H1 (cell line): Measurements from ENCODE around the gene ZFYVE1. TPM values are rescaled to one million over a fixed set of nuclear protein-coding genes. Genes with fewer than 3 reads are reported as not detected.

Experiments
- CTCF ChIA-PET: fragments of 300-600 bp; sonication (Branson Sonifier 250); formaldehyde crosslinking; loops from one replicate; lab custom pipeline; 2021; ENCODE audit not compliant: partially characterized antibody; lab: Charles Lee
- POLR2A ChIA-PET: fragments of 300-600 bp; sonication (Branson Sonifier 250); formaldehyde crosslinking; loops from one replicate; lab custom pipeline; 2021; ENCODE audit warnings: inconsistent platforms; ENCODE audit not compliant: partially characterized antibody; lab: Charles Lee
- DNase-seq, 2 experiments: peaks; one replicate each; pipeline versions ENCODE4 v3.0.0 to v3.0.0-alpha.2; 2010 to 2022; ENCODE audit warnings: low spot score in 2 of 2, low read depth in 1 of 2, mixed read lengths in 1 of 2
- FAIRE-seq: peaks from 2 replicates; lab custom pipeline; 2011; peaks lifted over from hg19 to GRCh38; lab: Jason Lieb, UNC
- H2AFZ ChIP-seq: 2 replicates; pipeline ENCODE4 v1.8.1; 2012; ENCODE audit warnings: low read length, inconsistent platforms
- H2AK5ac ChIP-seq: 2 replicates; pipeline ENCODE4 v1.6.1; 2013; ENCODE audit warnings: low read depth, low read length
- H2BK120ac ChIP-seq: replicated peaks from 2 replicates; pipeline ENCODE3; 2013; ENCODE audit warnings: low read depth, low read length, inconsistent platforms
- H2BK12ac ChIP-seq: 2 replicates; pipeline ENCODE4 v1.6.1; 2013; ENCODE audit warnings: low read depth, low read length
- H2BK15ac ChIP-seq: 2 replicates; pipeline ENCODE4 v1.6.1; 2013; ENCODE audit warnings: low read length
- H2BK20ac ChIP-seq: 2 replicates; pipeline ENCODE4 v1.6.1; 2013; ENCODE audit warnings: low read length
- H2BK5ac ChIP-seq: 2 replicates; pipeline ENCODE4 v1.6.1; 2013; ENCODE audit warnings: low read depth, low read length
- H3K14ac ChIP-seq: 2 replicates; pipeline ENCODE4 v1.6.1; 2013; ENCODE audit warnings: inconsistent platforms; ENCODE audit not compliant: insufficient read length
- H3K18ac ChIP-seq: 2 replicates; pipeline ENCODE4 v1.6.1; 2013; ENCODE audit warnings: low read length; ENCODE audit errors: extremely low read depth
- H3K23ac ChIP-seq: 2 replicates; pipeline ENCODE4 v1.6.1; 2013; ENCODE audit warnings: inconsistent platforms; ENCODE audit not compliant: insufficient read length
- H3K23me2 ChIP-seq: 2 replicates; pipeline ENCODE4 v1.6.1; 2013; ENCODE audit warnings: low read depth, low read length
- H3K27ac ChIP-seq: 2 replicates; pipeline ENCODE4 v1.6.1; 2011; ENCODE audit warnings: low read depth, low read length, inconsistent platforms
- H3K27me3 ChIP-seq, 4 experiments: replicated peaks in 1 of 4; 1 replicate in 1 of 4; 2 replicates in 3 of 4; pipeline versions ENCODE4 v1.6.1 to v1.8.1; 2011 to 2013; ENCODE audit warnings: low read length in 3 of 4, mild to moderate bottlenecking in 3 of 4, inconsistent platforms in 2 of 4, mixed read lengths in 2 of 4, moderate library complexity in 1 of 4; ENCODE audit not compliant: control insufficient read depth in 3 of 4, insufficient read depth in 3 of 4; ENCODE audit errors: extremely low read depth in 1 of 4
- H3K36me3 ChIP-seq, 4 experiments: 2 replicates each; pipeline versions ENCODE4 v1.6.1 to v1.8.1; 2011 to 2013; ENCODE audit warnings: mild to moderate bottlenecking in 4 of 4, low read length in 3 of 4, moderate library complexity in 2 of 4, control low read depth in 1 of 4, inconsistent platforms in 1 of 4; ENCODE audit not compliant: insufficient read depth in 4 of 4, control insufficient read depth in 2 of 4
- H3K4ac ChIP-seq: replicated peaks from 2 replicates; pipeline ENCODE3; 2013; ENCODE audit warnings: low read length, low read depth, mixed read lengths, inconsistent platforms; ENCODE audit not compliant: insufficient read length
- H3K4me1 ChIP-seq, 4 experiments: replicated peaks in 1 of 4; 1 replicate in 1 of 4; 2 replicates in 3 of 4; pipeline versions ENCODE4 v1.6.1 to v1.8.1; 2011 to 2013; ENCODE audit warnings: low read length in 3 of 4, inconsistent platforms in 2 of 4, mixed read lengths in 1 of 4; ENCODE audit not compliant: insufficient read depth in 4 of 4, control insufficient read depth in 3 of 4
- H3K4me2 ChIP-seq, 2 experiments: 2 replicates each; pipeline versions ENCODE4 v1.6.1 to v1.8.1; 2011 to 2013; ENCODE audit warnings: low read depth in 2 of 2, low read length in 2 of 2, control low read depth in 1 of 2, inconsistent platforms in 1 of 2, mild to moderate bottlenecking in 1 of 2; ENCODE audit not compliant: insufficient read depth in 1 of 2
- H3K4me3 ChIP-seq, 4 experiments: fragments of 200-600, 300-600 bp in 1 of 4; sonication (generic), shearing (Covaris generic), sonication (Bioruptor Twin) in 1 of 4; 2 replicates each; pipeline versions ENCODE4 v1.5.1 to v1.8.1; 2011 to 2016; ENCODE audit warnings: low read length in 4 of 4, low read depth in 3 of 4, control low read depth in 2 of 4, inconsistent platforms in 2 of 4, mild to moderate bottlenecking in 2 of 4, mixed read lengths in 1 of 4, moderate library complexity in 1 of 4; ENCODE audit not compliant: insufficient read depth in 2 of 4; ENCODE audit errors: extremely low read depth in 1 of 4
- H3K56ac ChIP-seq: replicated peaks from 2 replicates; pipeline ENCODE3; 2013; ENCODE audit warnings: low read depth, mild to moderate bottlenecking, mixed read lengths, low read length, inconsistent platforms; ENCODE audit not compliant: insufficient read length
- H3K79me1 ChIP-seq: 2 replicates; pipeline ENCODE4 v1.6.1; 2013; ENCODE audit warnings: low read depth, low read length, control low read depth
- H3K79me2 ChIP-seq, 2 experiments: 2 replicates each; pipeline versions ENCODE4 v1.6.1 to v1.8.1; 2012 to 2013; ENCODE audit warnings: low read length in 2 of 2, mild to moderate bottlenecking in 2 of 2, inconsistent platforms in 1 of 2; ENCODE audit not compliant: insufficient read depth in 2 of 2, control insufficient read depth in 1 of 2
- H3K9ac ChIP-seq, 4 experiments: replicated peaks in 1 of 4; 1 replicate in 1 of 4; 2 replicates in 3 of 4; pipeline versions ENCODE4 v1.6.1 to v1.8.1; 2011 to 2013; ENCODE audit warnings: low read depth in 3 of 4, low read length in 3 of 4, control low read depth in 2 of 4, mild to moderate bottlenecking in 2 of 4, moderate library complexity in 2 of 4, inconsistent platforms in 1 of 4; ENCODE audit errors: extremely low read depth in 1 of 4
- H3K9me3 ChIP-seq, 2 experiments: 2 replicates each; pipeline versions ENCODE4 v1.6.1 to v1.8.1; 2012 to 2013; ENCODE audit warnings: mild to moderate bottlenecking in 2 of 2, moderate library complexity in 2 of 2, control low read depth in 1 of 2, inconsistent platforms in 1 of 2, low read depth in 1 of 2, low read length in 1 of 2, mixed read lengths in 1 of 2; ENCODE audit not compliant: insufficient read depth in 2 of 2
- H4K20me1 ChIP-seq, 2 experiments: replicated peaks in 1 of 2; 2 replicates each; pipeline versions ENCODE3 to v1.8.1; 2011 to 2013; ENCODE audit warnings: inconsistent platforms in 2 of 2, low read length in 2 of 2, mild to moderate bottlenecking in 1 of 2; ENCODE audit not compliant: insufficient read depth in 2 of 2, control insufficient read depth in 1 of 2
- H4K5ac ChIP-seq: 2 replicates; pipeline ENCODE4 v1.6.1; 2013; ENCODE audit warnings: low read length, low read depth, mixed read lengths, inconsistent platforms; ENCODE audit not compliant: insufficient read length
- H4K8ac ChIP-seq: 2 replicates; pipeline ENCODE4 v1.8.0; 2013; ENCODE audit warnings: mild to moderate bottlenecking, moderate library complexity, low read length, inconsistent platforms; ENCODE audit not compliant: insufficient read depth; ENCODE audit errors: extremely low read depth
- H4K91ac ChIP-seq: replicated peaks from 2 replicates; pipeline ENCODE3; 2013; ENCODE audit warnings: low read length, mixed read lengths, inconsistent platforms; ENCODE audit not compliant: insufficient read length
- BCL11A ChIP-seq, 2 experiments: IDR thresholded peaks; one replicate each; pipeline ENCODE4 v1.6.1; 2011; ENCODE audit warnings: low read depth in 2 of 2, low read length in 2 of 2, mild to moderate bottlenecking in 2 of 2
- CBX8 ChIP-seq: fragments of 300-800, 300-1000 bp; sonication (generic); IDR thresholded peaks from 2 replicates; pipeline ENCODE4 v1.7.1; 2016; ENCODE audit warnings: low read depth, low read length, borderline replicate concordance
- CHD2 ChIP-seq: IDR thresholded peaks from 2 replicates; pipeline ENCODE4 v1.6.1; 2012; ENCODE audit warnings: low read length, improper control_type of control experiment
- FOSL1 ChIP-seq: IDR thresholded peaks from 2 replicates; pipeline ENCODE4 v1.6.1; 2011; ENCODE audit warnings: mild to moderate bottlenecking, low read depth, low read length, moderate library complexity; ENCODE audit not compliant: insufficient read depth
- GTF2F1 ChIP-seq: IDR thresholded peaks from 2 replicates; pipeline ENCODE4 v1.6.1; 2012; ENCODE audit warnings: low read depth, low read length, improper control_type of control experiment, borderline replicate concordance
- JUN ChIP-seq: IDR thresholded peaks from 2 replicates; pipeline ENCODE4 v1.6.1; 2011; ENCODE audit warnings: low read depth, mild to moderate bottlenecking, improper control_type of control experiment, low read length
- KDM5A ChIP-seq: fragments of 200-600 bp; IDR thresholded peaks from 2 replicates; pipeline ENCODE4 v1.7.1; 2012; ENCODE audit warnings: mild to moderate bottlenecking, low read length, inconsistent platforms, mixed read lengths
- NANOG ChIP-seq: IDR thresholded peaks from 2 replicates; pipeline ENCODE4 v1.6.1; 2011; ENCODE audit warnings: low read length, low read depth, mild to moderate bottlenecking, inconsistent platforms; ENCODE audit not compliant: insufficient read depth, poor library complexity, severe bottlenecking
- PHF8 ChIP-seq: fragments of 200-600 bp; sonication (generic); conservative IDR thresholded peaks from 2 replicates; pipeline ENCODE4 v1.7.1; 2012; ENCODE audit warnings: low read depth, mild to moderate bottlenecking, inconsistent platforms, low read length, moderate library complexity
- SP4 ChIP-seq: IDR thresholded peaks from 2 replicates; pipeline ENCODE4 v1.6.1; 2012; ENCODE audit warnings: low read length, inconsistent platforms
- SUZ12 ChIP-seq: fragments of 200-600 bp; sonication (generic); IDR thresholded peaks from 2 replicates; pipeline ENCODE4 v1.6.1; 2012; ENCODE audit warnings: mild to moderate bottlenecking, inconsistent platforms, low read length, moderate library complexity, mixed read lengths
- TAF7 ChIP-seq: optimal IDR thresholded peaks from 2 replicates; pipeline ENCODE3; 2011; ENCODE audit warnings: low read depth, mild to moderate bottlenecking, inconsistent platforms, low read length, moderate library complexity, borderline replicate concordance
- WGBS, 2 experiments: shearing (Covaris generic) in 1 of 2; methylation state at CpG; one replicate each; pipeline versions ENCODE4 v1.1.6 to v1.1.7; 2013 to 2015; ENCODE audit warnings: low lambda C conversion rate in 2 of 2, mixed read lengths in 2 of 2, inconsistent platforms in 1 of 2, low coverage in 1 of 2, missing lambda C conversion rate in 1 of 2; ENCODE audit not compliant: insufficient replicate concordance in 2 of 2, insufficient coverage in 1 of 2, insufficient read length in 1 of 2; ENCODE audit errors: extremely low coverage in 1 of 2, missing lambda C conversion rate in 1 of 2; 5-methylcytosine and 5-hydroxymethylcytosine counted together
- polyA plus RNA-seq, 7 experiments: library from polyadenylated mRNA; depleted of rRNA in 3 of 7; stranded (reverse) in 5 of 7; unstranded in 2 of 7; fragments of >200 nt in 5 of 7; fragments of 200-250 nt in 2 of 7; gene quantifications; 1 replicate in 5 of 7; 2 replicates in 1 of 7; 4 replicates in 1 of 7; pipeline versions ENCODE4 v1.2.1 to v1.2.3, GENCODE V29; 2011 to 2013; ENCODE audit warnings: missing spikeins in 2 of 7, mixed read lengths in 2 of 7
- total RNA-seq: library from RNA; stranded (reverse); fragmentation: NEBNext Ultra II Directional; extraction: Animal tissue kit (Norgen Biotek cat#: 25700); gene quantifications from 2 replicates; pipeline ENCODE4 v1.2.1, GENCODE V29; 2021

The ZFYVE1 gene
- total and polyA plus RNA-seq, 2 of the 8 experiments (the other 6 are each of a cell fraction or from before 2014, with no cell fraction given) = 9.8 to 12.5 TPM

GRCh38 chr14:72925171-72925759 is 101.6 kb downstream of the ZFYVE1 start:
- peak overlapping the region; percentile 66 to 78 (median 71); a peak in 7 of 8 replicates for H3K4me3 ChIP-seq
- no peak overlapping the region for H4K5ac ChIP-seq
- no peak overlapping the region for H3K14ac ChIP-seq
- WGBS, 2 experiments = 87% methylated on average over 22 of the region's 22 CpGs; no CpG with 5 or more reads in 1 of the 2 experiments
- no peak overlapping the region for H2BK15ac ChIP-seq
- ChIA-PET CTCF (interaction anchor here (0.5 to 2.3 kb wide), 6 partner anchors 21 to 411 kb away, joined by 3 to 7 read pairs (median 4); no protein-coding TSS in a partner anchor), POLR2A (no interaction called here)
- no peak overlapping the region for H2AK5ac ChIP-seq
- no peak overlapping the region for H4K91ac ChIP-seq
- H3K4me2 ChIP-seq = peak overlapping the region; percentile 76 to 84; a peak in 3 of 4 replicates
- H3K9ac ChIP-seq = no peak overlapping the region
- H3K9me3 ChIP-seq = no peaks in the 10 kb centered on the region
- no peak overlapping the region for H2BK5ac ChIP-seq
- FAIRE-seq (no peak), DNase-seq (no peak)
- no peak overlapping the region for H3K23ac ChIP-seq
- no peak overlapping the region for H2BK20ac ChIP-seq
- no peak overlapping the region for H3K56ac ChIP-seq
- H2AFZ ChIP-seq = peak overlapping the region; percentile 98; the same call in 1 of the 2 replicates
- H3K23me2 ChIP-seq = peaks cover 11% of the 10 kb centered on the region
- peaks cover 0 to 2% (median under 1%) of the 10 kb centered on the region in 4 experiments; a peak in 4 of 7 replicates for H3K4me1 ChIP-seq
- peak overlapping the region; percentile 81; the same call in 1 of the 2 replicates for H3K18ac ChIP-seq
- no peaks in the 10 kb centered on the region for H4K20me1 ChIP-seq
- H3K79me2 ChIP-seq = no peaks in the 10 kb centered on the region; a peak in 1 of 4 replicates
- no peak overlapping the region for H2BK120ac ChIP-seq
- H3K4ac ChIP-seq = no peak overlapping the region
- no peak overlapping the region for H4K8ac ChIP-seq
- H3K27ac ChIP-seq = no peak overlapping the region
- no peaks in the 10 kb centered on the region; the same call in 1 of the 2 replicates for H3K79me1 ChIP-seq
- peak overlapping the region; percentile 63 for H2BK12ac ChIP-seq
- H3K36me3 ChIP-seq = no peaks in the 10 kb centered on the region; a peak in 1 of 8 replicates
- H3K27me3 ChIP-seq = peaks cover 0 to 10% (median 8%) of the 10 kb centered on the region in 4 experiments; a peak in 5 of 7 replicates
- no peak for TF ChIP-seq SUZ12
- TF ChIP-seq FOSL1 = no peak
- TF ChIP-seq NANOG = no peak
- TF ChIP-seq JUN = no peak
- TF ChIP-seq PHF8 = no peak
- TF ChIP-seq CBX8 = no peak
- TF ChIP-seq TAF7 = no peak
- TF ChIP-seq SP4 = no peak
- TF ChIP-seq KDM5A = no peak
- TF ChIP-seq BCL11A (IDR thresholded peaks at IDR 0.05; ENCODE audit: low read depth in 2 of 2, low read length in 2 of 2) = no peak
- TF ChIP-seq GTF2F1 = no peak
- TF ChIP-seq CHD2 = no peak
